ENCODE measurements around the gene MUL1. TPM values are rescaled to one million over a fixed set of nuclear protein-coding genes. Genes with fewer than 3 reads are reported as not detected.

The MUL1 gene
- total RNA-seq (2012; rRNA removed), result 26.0 and 26.1 TPM in 2 replicates

- H3K4me1 ChIP-seq (ENCODE audit: control insufficient read depth, insufficient read depth, low read length), result peaks cover 9% of the 10 kb centered on the region
- H3K4me3 ChIP-seq (ENCODE audit: low read length), result peak within 1 kb of the TSS; percentile 92
- peak within 1 kb of the TSS; percentile 92 for H3K9ac ChIP-seq (ENCODE audit: low read depth, low read length)
- peaks cover 6% of the 10 kb centered on the region for H3K27me3 ChIP-seq (ENCODE audit: control insufficient read depth, insufficient read depth, low read length)
- H3K9me3 ChIP-seq (replicated peaks; ENCODE audit: low read length), result no peaks in the 10 kb centered on the region
- H3K36me3 ChIP-seq (ENCODE audit: insufficient read depth, low read length), result peaks cover 13% of the 10 kb centered on the region
- H3K4me2 ChIP-seq (ENCODE audit: low read length), result peak within 1 kb of the TSS; percentile 94
Measured at GRCh38 chr1:20507564-20508410, at the start of gene MUL1. Gene MUL1 (minus strand): TSS chr1:20508151. CDS start chr1:20508024, 127 bp downstream.

- H3K4me1 ChIP-seq (ENCODE audit: control insufficient read depth, insufficient read depth, low read length), result peaks cover 17% of the 10 kb centered on the region
- H3K27me3 ChIP-seq (ENCODE audit: control insufficient read depth, insufficient read depth, low read length), result peaks cover 84% of the 10 kb centered on the region
Measured at GRCh38 chr1:20555758-20556120, 47.8 kb upstream of the MUL1 start.

GRCh38 chr1:20555025-20555757 is 47.2 kb upstream of the MUL1 start:
- Histone ChIP-seq H3K27me3 (ENCODE audit: control insufficient read depth, insufficient read depth, low read length) (peaks cover 82% of the 10 kb centered on the region), H3K4me1 (ENCODE audit: control insufficient read depth, insufficient read depth, low read length) (peaks cover 17% of the 10 kb centered on the region), H3K36me3 (ENCODE audit: insufficient read depth, low read length) (no peaks in the 10 kb centered on the region), H3K9me3 (replicated peaks; ENCODE audit: low read length) (no peaks in the 10 kb centered on the region), H3K4me2 (ENCODE audit: low read length) (no peak overlapping the region), H3K9ac (ENCODE audit: low read depth, low read length) (no peak overlapping the region), H3K4me3 (ENCODE audit: low read length) (no peak overlapping the region)

More at GRCh38 chr1:20555758-20556120, 47.8 kb upstream of the MUL1 start:
- no peaks in the 10 kb centered on the region for H3K9me3 ChIP-seq (replicated peaks; ENCODE audit: low read length)
- no peak overlapping the region for H3K4me3 ChIP-seq (ENCODE audit: low read length)
- no peak overlapping the region for H3K9ac ChIP-seq (ENCODE audit: low read depth, low read length)
- no peaks in the 10 kb centered on the region for H3K36me3 ChIP-seq (ENCODE audit: insufficient read depth, low read length)
- no peak overlapping the region for H3K4me2 ChIP-seq (ENCODE audit: low read length)

GRCh38 chr1:20552728-20553445 is 44.9 kb upstream of the MUL1 start:
- H3K9me3 ChIP-seq (replicated peaks; ENCODE audit: low read length), result no peaks in the 10 kb centered on the region
- H3K36me3 ChIP-seq (ENCODE audit: insufficient read depth, low read length), result no peaks in the 10 kb centered on the region
- H3K4me2 ChIP-seq (ENCODE audit: low read length), result peak overlapping the region; percentile 71
- H3K27me3 ChIP-seq (ENCODE audit: control insufficient read depth, insufficient read depth, low read length), result peaks cover 78% of the 10 kb centered on the region
- H3K4me3 ChIP-seq (ENCODE audit: low read length), result peak overlapping the region; percentile 34
- peaks cover 17% of the 10 kb centered on the region for H3K4me1 ChIP-seq (ENCODE audit: control insufficient read depth, insufficient read depth, low read length)
- H3K9ac ChIP-seq (ENCODE audit: low read depth, low read length), result no peak overlapping the region

GRCh38 chr1:20551945-20552727 is 44.2 kb upstream of the MUL1 start, which contains the start of gene FAM43B:
Gene FAM43B (plus strand): TSS chr1:20552573. CDS start chr1:20552974, 401 bp downstream.
- Histone ChIP-seq H3K36me3 (ENCODE audit: insufficient read depth, low read length) (no peaks in the 10 kb centered on the region), H3K27me3 (ENCODE audit: control insufficient read depth, insufficient read depth, low read length) (peaks cover 73% of the 10 kb centered on the region), H3K9me3 (replicated peaks; ENCODE audit: low read length) (no peaks in the 10 kb centered on the region), H3K4me1 (ENCODE audit: control insufficient read depth, insufficient read depth, low read length) (peaks cover 17% of the 10 kb centered on the region), H3K4me2 (ENCODE audit: low read length) (peak within 1 kb of the TSS; percentile 71), H3K9ac (ENCODE audit: low read depth, low read length) (no peak within 1 kb of the TSS), H3K4me3 (ENCODE audit: low read length) (peak within 1 kb of the TSS; percentile 34)

- H3K27me3 ChIP-seq (ENCODE audit: control insufficient read depth, insufficient read depth, low read length), result peaks cover 70% of the 10 kb centered on the region
Measured at GRCh38 chr1:20551161-20551560, 43.2 kb upstream of the MUL1 start.

GRCh38 chr1:20546637-20547036 is 38.7 kb upstream of the MUL1 start:
- Histone ChIP-seq H3K4me3 (ENCODE audit: low read length) (no peak overlapping the region), H3K9me3 (replicated peaks; ENCODE audit: low read length) (no peaks in the 10 kb centered on the region), H3K4me2 (ENCODE audit: low read length) (no peak overlapping the region), H3K36me3 (ENCODE audit: insufficient read depth, low read length) (no peaks in the 10 kb centered on the region), H3K27me3 (ENCODE audit: control insufficient read depth, insufficient read depth, low read length) (peaks cover 62% of the 10 kb centered on the region), H3K9ac (ENCODE audit: low read depth, low read length) (no peak overlapping the region), H3K4me1 (ENCODE audit: control insufficient read depth, insufficient read depth, low read length) (no peaks in the 10 kb centered on the region)

More at GRCh38 chr1:20551161-20551560, 43.2 kb upstream of the MUL1 start:
- H3K36me3 ChIP-seq (ENCODE audit: insufficient read depth, low read length), result no peaks in the 10 kb centered on the region
- peaks cover 17% of the 10 kb centered on the region for H3K4me1 ChIP-seq (ENCODE audit: control insufficient read depth, insufficient read depth, low read length)
- no peaks in the 10 kb centered on the region for H3K9me3 ChIP-seq (replicated peaks; ENCODE audit: low read length)
- H3K4me3 ChIP-seq (ENCODE audit: low read length), result no peak overlapping the region
- H3K4me2 ChIP-seq (ENCODE audit: low read length), result no peak overlapping the region
- H3K9ac ChIP-seq (ENCODE audit: low read depth, low read length), result no peak overlapping the region

GRCh38 chr1:20540281-20540680 is 32.3 kb upstream of the MUL1 start:
- H3K9me3 ChIP-seq (replicated peaks; ENCODE audit: low read length), result no peaks in the 10 kb centered on the region

GRCh38 chr1:20538760-20539551 is 31.0 kb upstream of the MUL1 start:
- H3K4me3 ChIP-seq (ENCODE audit: low read length), result no peak overlapping the region
- H3K4me2 ChIP-seq (ENCODE audit: low read length), result no peak overlapping the region
- H3K9me3 ChIP-seq (replicated peaks; ENCODE audit: low read length), result no peaks in the 10 kb centered on the region
- H3K9ac ChIP-seq (ENCODE audit: low read depth, low read length), result no peak overlapping the region
- no peaks in the 10 kb centered on the region for H3K4me1 ChIP-seq (ENCODE audit: control insufficient read depth, insufficient read depth, low read length)
- peaks cover 83% of the 10 kb centered on the region for H3K27me3 ChIP-seq (ENCODE audit: control insufficient read depth, insufficient read depth, low read length)
- no peaks in the 10 kb centered on the region for H3K36me3 ChIP-seq (ENCODE audit: insufficient read depth, low read length)

More at GRCh38 chr1:20540281-20540680, 32.3 kb upstream of the MUL1 start:
- H3K4me2 ChIP-seq (ENCODE audit: low read length), result no peak overlapping the region
- no peaks in the 10 kb centered on the region for H3K36me3 ChIP-seq (ENCODE audit: insufficient read depth, low read length)
- no peak overlapping the region for H3K4me3 ChIP-seq (ENCODE audit: low read length)
- no peak overlapping the region for H3K9ac ChIP-seq (ENCODE audit: low read depth, low read length)
- H3K27me3 ChIP-seq (ENCODE audit: control insufficient read depth, insufficient read depth, low read length), result peaks cover 77% of the 10 kb centered on the region
- no peaks in the 10 kb centered on the region for H3K4me1 ChIP-seq (ENCODE audit: control insufficient read depth, insufficient read depth, low read length)

GRCh38 chr1:20538227-20538626 is 30.3 kb upstream of the MUL1 start:
- Histone ChIP-seq H3K27me3 (ENCODE audit: control insufficient read depth, insufficient read depth, low read length) (peaks cover 83% of the 10 kb centered on the region), H3K36me3 (ENCODE audit: insufficient read depth, low read length) (no peaks in the 10 kb centered on the region), H3K4me3 (ENCODE audit: low read length) (no peak overlapping the region), H3K4me1 (ENCODE audit: control insufficient read depth, insufficient read depth, low read length) (no peaks in the 10 kb centered on the region), H3K9ac (ENCODE audit: low read depth, low read length) (no peak overlapping the region), H3K9me3 (replicated peaks; ENCODE audit: low read length) (no peaks in the 10 kb centered on the region), H3K4me2 (ENCODE audit: low read length) (no peak overlapping the region)

All from skeletal muscle satellite cell (primary cell).